ENCODE results near the gene PSD2.

- TF ChIP-seq CTCF (IDR thresholded peaks at IDR 0.05 in 2 of 3, conservative IDR thresholded peaks at IDR 0.05 in 1 of 3; ENCODE audit: control insufficient read depth in 2 of 3, extremely low read depth in 1 of 3, insufficient read depth in 1 of 3, low read depth in 3 of 3, low read length in 3 of 3) = no peak
- no peak for TF ChIP-seq IKZF2 (IDR thresholded peaks at IDR 0.05)
These were observed 90.2 kb downstream of the PSD2 start for GRCh38 chr5:139885857-139886208.

Measured in GM12878 (cell line).